T-helper 2 cell treated with Interferon-gamma antibody and Interleukin-4, amounts not matched to agents 100 ng/mL and 5 ng/mL, for 36 hours (primary cell): ENCODE results near the gene KRTAP19-3. TPM values are rescaled to one million over a fixed set of nuclear protein-coding genes. Genes with fewer than 3 reads are reported as not detected.

Experiments used
- total RNA-seq: library from RNA; stranded (reverse); gene quantifications from 2 replicates; pipeline ENCODE4 v1.2.3, GENCODE V29; 2022

KRTAP19-3 gene
- total RNA-seq, 1 donor from 2014 or later, result not detected

Other genes starting within 250 kb of the KRTAP19-3 start
- not detected in 2 replicates for gene KRTAP24-1, start 209.1 kb downstream of the KRTAP19-3 start, total RNA-seq
- gene KRTAP25-1, start 202.5 kb downstream of the KRTAP19-3 start, total RNA-seq, result not detected in 2 replicates
- not detected in 2 replicates for gene KRTAP26-1, start 171.7 kb downstream of the KRTAP19-3 start, total RNA-seq
- not detected in 2 replicates for gene KRTAP27-1, start 154.3 kb downstream of the KRTAP19-3 start, total RNA-seq
- not detected in 2 replicates for gene KRTAP23-1, start 143.4 kb downstream of the KRTAP19-3 start, total RNA-seq
- gene KRTAP13-2, start 119.7 kb downstream of the KRTAP19-3 start, total RNA-seq, result not detected in 2 replicates
- not detected in 2 replicates for gene KRTAP13-1, start 96.0 kb downstream of the KRTAP19-3 start, total RNA-seq
- not detected in 2 replicates for gene KRTAP13-3, start 66.1 kb downstream of the KRTAP19-3 start, total RNA-seq
- gene KRTAP13-4, start 61.8 kb downstream of the KRTAP19-3 start, total RNA-seq, result not detected in 2 replicates
- not detected in 2 replicates for gene KRTAP15-1, start 51.7 kb downstream of the KRTAP19-3 start, total RNA-seq
- not detected in 2 replicates for gene KRTAP19-1, start 11.6 kb downstream of the KRTAP19-3 start, total RNA-seq
- gene KRTAP19-2, start 4.6 kb downstream of the KRTAP19-3 start, total RNA-seq, result not detected in 2 replicates
- gene KRTAP19-4, start 5.2 kb upstream of the KRTAP19-3 start, total RNA-seq, result not detected in 2 replicates
- not detected in 2 replicates for gene KRTAP19-5, start 10.1 kb upstream of the KRTAP19-3 start, total RNA-seq
- not detected in 2 replicates for gene KRTAP19-6, start 49.9 kb upstream of the KRTAP19-3 start, total RNA-seq
- not detected in 2 replicates for gene KRTAP19-7, start 69.3 kb upstream of the KRTAP19-3 start, total RNA-seq
- not detected in 2 replicates for gene KRTAP22-2, start 98.4 kb upstream of the KRTAP19-3 start, total RNA-seq
- gene KRTAP6-3, start 100.4 kb upstream of the KRTAP19-3 start, total RNA-seq, result not detected in 2 replicates
- not detected in 2 replicates for gene KRTAP6-2, start 106.9 kb upstream of the KRTAP19-3 start, total RNA-seq
- not detected in 2 replicates for gene KRTAP22-1, start 109.1 kb upstream of the KRTAP19-3 start, total RNA-seq
- gene KRTAP6-1, start 121.9 kb upstream of the KRTAP19-3 start, total RNA-seq, result not detected in 2 replicates
- gene KRTAP20-1, start 124.4 kb upstream of the KRTAP19-3 start, total RNA-seq, result not detected in 2 replicates
- gene KRTAP20-4, start 128.6 kb upstream of the KRTAP19-3 start, total RNA-seq, result not detected in 2 replicates
- not detected in 2 replicates for gene KRTAP20-2, start 143.2 kb upstream of the KRTAP19-3 start, total RNA-seq
- gene KRTAP20-3, start 150.9 kb upstream of the KRTAP19-3 start, total RNA-seq, result not detected in 2 replicates
- gene KRTAP21-3, start 226.8 kb upstream of the KRTAP19-3 start, total RNA-seq, result not detected in 2 replicates